ENCODE measurements around the gene SMYD3.
A peak's percentile ranks its signal among the peaks of the same experiment; 100 is the strongest.
"Not testable (repeated sequence)": the region's sequence is repeated elsewhere in the genome, so short reads cannot be mapped to it uniquely, and the experiment has no call there.

Gene SMYD3

DNA sequence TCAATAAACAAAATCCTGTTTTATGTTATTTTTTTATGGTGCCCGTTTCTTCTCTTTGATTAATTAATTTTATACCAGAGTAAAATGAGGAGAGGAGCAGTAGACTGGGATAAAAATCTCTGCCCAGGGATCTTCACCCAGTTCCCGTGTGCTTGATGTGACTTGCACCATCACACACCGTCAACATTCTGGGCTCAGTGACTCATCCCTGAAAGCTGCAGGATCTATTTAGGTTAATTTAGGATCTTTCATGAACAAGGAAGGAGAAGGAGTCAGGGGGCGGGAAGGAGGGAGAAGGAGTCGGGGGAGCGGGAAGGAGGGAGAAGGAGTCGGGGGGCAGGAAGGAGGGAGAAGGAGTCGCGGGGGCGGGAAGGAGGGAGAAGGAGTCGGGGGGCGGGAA, 182.4 kb downstream of the SMYD3 start:
- Histone ChIP-seq H3K27ac (ENCODE audit: low read length, poor library complexity, severe bottlenecking) (no peak overlapping the region), H3K23ac (ENCODE audit: low read length in 2 of 2) (no peak overlapping the region), H3K9me3 (ENCODE audit: control insufficient read depth, low read length) (peaks cover under 1% of the 10 kb centered on the region), H2BK120ac (ENCODE audit: low read depth, low read length) (no peak overlapping the region), H2AK5ac (ENCODE audit: low read length, severe bottlenecking) (no peak overlapping the region), H3K4ac (ENCODE audit: low read depth in 1 of 2, low read length in 2 of 2) (no peak overlapping the region), H3K4me1 (ENCODE audit: control insufficient read depth, insufficient read depth, low read depth, low read length) (peaks cover 1% of the 10 kb centered on the region), H4K91ac (ENCODE audit: low read length) (no peak overlapping the region), H3K14ac (ENCODE audit: low read length in 2 of 2) (no peak overlapping the region), H3K4me2 (ENCODE audit: low read length, poor library complexity, severe bottlenecking) (no peak overlapping the region), H2AFZ (ENCODE audit: low read depth, low read length) (no peak overlapping the region), H2BK5ac (ENCODE audit: low read depth, low read length, poor library complexity, severe bottlenecking) (no peak overlapping the region), H2BK15ac (ENCODE audit: low read depth, poor library complexity, severe bottlenecking) (no peak overlapping the region), H4K8ac (ENCODE audit: low read length) (no peak overlapping the region), H2BK12ac (ENCODE audit: low read length in 2 of 2) (no peak overlapping the region), H3K27me3 (ENCODE audit: control insufficient read depth in 1 of 2, insufficient read depth in 1 of 2, low read length in 2 of 2) (no peaks in the 10 kb centered on the region), H3K18ac (ENCODE audit: low read depth in 1 of 2, low read length in 2 of 2) (no peak overlapping the region), H3K4me3 (ENCODE audit: insufficient read depth in 1 of 2, low read depth in 1 of 2, low read length in 2 of 2) (peak overlapping the region in 1 of 2 experiments; percentile 39), H3K9ac (ENCODE audit: low read length) (no peak overlapping the region), H3K36me3 (ENCODE audit: control insufficient read depth in 1 of 2, insufficient read depth in 2 of 2, low read depth in 1 of 2, low read length in 2 of 2) (peaks cover 0 to 27% of the 10 kb centered on the region in 2 experiments), H3K79me1 (replicated peaks; ENCODE audit: low read length, poor library complexity, severe bottlenecking) (no peaks in the 10 kb centered on the region)
- peak; percentile 59 for DNase-seq
- WGBS: 75% methylated on average over 5 of the region's 12 CpGs

DNA sequence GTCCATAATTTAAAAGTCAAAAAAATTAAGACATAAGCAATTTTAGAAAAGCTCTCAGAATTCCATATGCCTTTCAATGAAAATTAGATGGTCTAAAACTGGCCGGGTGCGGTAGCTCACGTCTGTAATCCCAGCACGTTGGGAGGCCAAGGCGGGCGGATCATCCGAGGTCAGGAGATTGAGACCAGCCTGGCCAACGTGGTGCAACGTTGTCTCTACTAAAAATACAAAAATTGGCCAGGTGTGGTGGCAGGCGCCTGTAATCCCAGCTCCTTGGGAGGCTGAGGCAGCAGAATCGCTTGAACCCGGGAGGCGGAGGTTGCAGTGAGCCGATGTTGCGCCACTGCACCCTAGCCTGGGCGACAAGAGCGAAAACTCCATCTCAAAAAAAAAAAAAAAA, 183.0 kb downstream of the SMYD3 start:
- not testable (repeated sequence) for H4K91ac ChIP-seq (ENCODE audit: low read length); H3K4me1 ChIP-seq (ENCODE audit: control insufficient read depth, insufficient read depth, low read depth, low read length); H3K18ac ChIP-seq (ENCODE audit: low read depth in 1 of 2, low read length in 2 of 2); H3K4me3 ChIP-seq (ENCODE audit: insufficient read depth in 1 of 2, low read depth in 1 of 2, low read length in 2 of 2); H3K23ac ChIP-seq (ENCODE audit: low read length in 2 of 2); H2AFZ ChIP-seq (ENCODE audit: low read depth, low read length); H3K79me1 ChIP-seq (replicated peaks; ENCODE audit: low read length, poor library complexity, severe bottlenecking); H3K14ac ChIP-seq (ENCODE audit: low read length in 2 of 2); H2BK15ac ChIP-seq (ENCODE audit: low read depth, poor library complexity, severe bottlenecking); H2BK5ac ChIP-seq (ENCODE audit: low read depth, low read length, poor library complexity, severe bottlenecking); H2BK12ac ChIP-seq (ENCODE audit: low read length in 2 of 2); H3K9me3 ChIP-seq (ENCODE audit: control insufficient read depth, low read length); DNase-seq; H3K4me2 ChIP-seq (ENCODE audit: low read length, poor library complexity, severe bottlenecking); H3K9ac ChIP-seq (ENCODE audit: low read length); H3K4ac ChIP-seq (ENCODE audit: low read depth in 1 of 2, low read length in 2 of 2); H2BK120ac ChIP-seq (ENCODE audit: low read depth, low read length); H3K27me3 ChIP-seq (ENCODE audit: control insufficient read depth in 1 of 2, insufficient read depth in 1 of 2, low read length in 2 of 2); H4K8ac ChIP-seq (ENCODE audit: low read length); H3K27ac ChIP-seq (ENCODE audit: low read length, poor library complexity, severe bottlenecking); H2AK5ac ChIP-seq (ENCODE audit: low read length, severe bottlenecking)
- WGBS: 92% methylated on average over 10 of the region's 17 CpGs
- H3K36me3 ChIP-seq (ENCODE audit: control insufficient read depth in 1 of 2, insufficient read depth in 2 of 2, low read depth in 1 of 2, low read length in 2 of 2): peaks cover 0 to 25% of the 10 kb centered on the region in 2 experiments

DNA sequence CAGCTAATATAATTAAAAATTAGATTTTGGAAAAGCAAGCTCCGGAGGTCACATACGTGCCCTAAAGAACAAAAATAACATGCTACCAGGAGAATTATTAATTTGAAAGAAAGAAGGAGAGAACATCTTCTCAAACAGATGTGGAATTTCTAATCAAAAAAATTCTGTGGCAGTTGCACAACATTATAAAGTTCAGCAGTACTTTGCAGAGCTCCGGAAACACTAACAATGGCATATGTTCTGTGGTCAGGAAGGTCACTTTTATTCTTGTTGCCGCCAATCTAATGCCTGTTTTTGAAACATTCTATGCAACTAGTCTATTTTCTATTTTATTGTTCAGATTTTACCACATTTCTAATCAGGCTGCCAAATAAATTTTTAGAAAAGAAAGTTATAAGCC, 186.8 kb downstream of the SMYD3 start:
- no peak overlapping the region for H2BK5ac ChIP-seq (ENCODE audit: low read depth, low read length, poor library complexity, severe bottlenecking)
- H3K14ac ChIP-seq (ENCODE audit: low read length in 2 of 2): no peak overlapping the region
- H2BK12ac ChIP-seq (ENCODE audit: low read length in 2 of 2): no peak overlapping the region
- no peaks in the 10 kb centered on the region for H3K9me3 ChIP-seq (ENCODE audit: control insufficient read depth, low read length)
- no peak overlapping the region for H2BK15ac ChIP-seq (ENCODE audit: low read depth, poor library complexity, severe bottlenecking)
- no peak overlapping the region for H2BK120ac ChIP-seq (ENCODE audit: low read depth, low read length)
- H3K79me1 ChIP-seq (replicated peaks; ENCODE audit: low read length, poor library complexity, severe bottlenecking): no peaks in the 10 kb centered on the region
- peaks cover 0 to 4% of the 10 kb centered on the region in 2 experiments for H3K36me3 ChIP-seq (ENCODE audit: control insufficient read depth in 1 of 2, insufficient read depth in 2 of 2, low read depth in 1 of 2, low read length in 2 of 2)
- H3K9ac ChIP-seq (ENCODE audit: low read length): no peak overlapping the region
- no peak overlapping the region for H2AFZ ChIP-seq (ENCODE audit: low read depth, low read length)
- H3K27ac ChIP-seq (ENCODE audit: low read length, poor library complexity, severe bottlenecking): no peak overlapping the region
- H2AK5ac ChIP-seq (ENCODE audit: low read length, severe bottlenecking): no peak overlapping the region
- H3K23ac ChIP-seq (ENCODE audit: low read length in 2 of 2): no peak overlapping the region
- H3K4ac ChIP-seq (ENCODE audit: low read depth in 1 of 2, low read length in 2 of 2): no peak overlapping the region
- peaks cover 5% of the 10 kb centered on the region for H3K4me1 ChIP-seq (ENCODE audit: control insufficient read depth, insufficient read depth, low read depth, low read length)
- no peaks in the 10 kb centered on the region for H3K27me3 ChIP-seq (ENCODE audit: control insufficient read depth in 1 of 2, insufficient read depth in 1 of 2, low read length in 2 of 2)
- H3K4me2 ChIP-seq (ENCODE audit: low read length, poor library complexity, severe bottlenecking): no peak overlapping the region
- no peak overlapping the region for H3K18ac ChIP-seq (ENCODE audit: low read depth in 1 of 2, low read length in 2 of 2)
- WGBS: 29% methylated on average over 1 of the region's 4 CpGs
- no peak overlapping the region for H4K91ac ChIP-seq (ENCODE audit: low read length)
- H3K4me3 ChIP-seq (ENCODE audit: insufficient read depth in 1 of 2, low read depth in 1 of 2, low read length in 2 of 2): no peak overlapping the region
- no peak overlapping the region for H4K8ac ChIP-seq (ENCODE audit: low read length)
- DNase-seq: peak; percentile 18

DNA sequence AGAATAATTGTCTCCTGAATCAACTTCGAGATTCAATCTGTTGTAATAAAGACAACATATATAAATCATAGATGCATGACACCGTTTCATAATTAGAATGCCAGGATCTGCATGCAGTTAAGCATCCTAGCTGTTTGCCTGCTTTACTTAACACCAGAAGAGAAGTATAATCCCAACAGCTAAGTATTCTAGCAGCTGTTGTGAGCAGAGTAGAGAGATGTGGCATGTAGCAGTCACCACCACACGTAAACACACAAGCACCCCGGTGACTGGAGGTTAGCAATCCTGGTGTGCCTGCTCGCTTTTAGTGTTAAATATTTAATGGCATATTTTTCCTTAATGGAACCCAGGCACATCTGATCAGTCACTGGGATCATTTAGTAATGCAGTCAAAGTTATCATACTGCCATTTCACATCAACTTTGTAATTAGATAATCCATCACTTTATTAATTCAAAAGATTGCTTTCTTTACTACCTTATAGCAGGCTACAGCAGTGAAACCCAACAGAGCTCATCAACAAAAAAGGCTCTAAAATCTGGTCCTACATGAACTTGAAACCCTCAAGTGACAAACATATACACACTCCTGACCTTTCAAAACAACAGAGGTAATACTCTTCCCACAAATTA, 187.9 kb downstream of the SMYD3 start:
- WGBS: 100% methylated on average over 1 of the region's 5 CpGs
- no peak overlapping the region for H4K8ac ChIP-seq (ENCODE audit: low read length)
- peak; percentile 48 for DNase-seq
- H2BK5ac ChIP-seq (ENCODE audit: low read depth, low read length, poor library complexity, severe bottlenecking): no peak overlapping the region
- H3K4me2 ChIP-seq (ENCODE audit: low read length, poor library complexity, severe bottlenecking): no peak overlapping the region
- no peak overlapping the region for H3K23ac ChIP-seq (ENCODE audit: low read length in 2 of 2)
- no peak overlapping the region for H2BK12ac ChIP-seq (ENCODE audit: low read length in 2 of 2)
- no peak overlapping the region for H3K4ac ChIP-seq (ENCODE audit: low read depth in 1 of 2, low read length in 2 of 2)
- no peak overlapping the region for H4K91ac ChIP-seq (ENCODE audit: low read length)
- H3K79me1 ChIP-seq (replicated peaks; ENCODE audit: low read length, poor library complexity, severe bottlenecking): no peaks in the 10 kb centered on the region
- no peak overlapping the region for H3K27ac ChIP-seq (ENCODE audit: low read length, poor library complexity, severe bottlenecking)
- no peak overlapping the region for H3K18ac ChIP-seq (ENCODE audit: low read depth in 1 of 2, low read length in 2 of 2)
- H2BK120ac ChIP-seq (ENCODE audit: low read depth, low read length): no peak overlapping the region
- H3K9me3 ChIP-seq (ENCODE audit: control insufficient read depth, low read length): no peaks in the 10 kb centered on the region
- peaks cover 0 to 4% of the 10 kb centered on the region in 2 experiments for H3K36me3 ChIP-seq (ENCODE audit: control insufficient read depth in 1 of 2, insufficient read depth in 2 of 2, low read depth in 1 of 2, low read length in 2 of 2)
- no peak overlapping the region for H2AFZ ChIP-seq (ENCODE audit: low read depth, low read length)
- H2BK15ac ChIP-seq (ENCODE audit: low read depth, poor library complexity, severe bottlenecking): no peak overlapping the region
- no peaks in the 10 kb centered on the region for H3K27me3 ChIP-seq (ENCODE audit: control insufficient read depth in 1 of 2, insufficient read depth in 1 of 2, low read length in 2 of 2)
- H3K14ac ChIP-seq (ENCODE audit: low read length in 2 of 2): no peak overlapping the region
- no peak overlapping the region for H2AK5ac ChIP-seq (ENCODE audit: low read length, severe bottlenecking)
- H3K4me3 ChIP-seq (ENCODE audit: insufficient read depth in 1 of 2, low read depth in 1 of 2, low read length in 2 of 2): no peak overlapping the region
- peaks cover 3% of the 10 kb centered on the region for H3K4me1 ChIP-seq (ENCODE audit: control insufficient read depth, insufficient read depth, low read depth, low read length)
- no peak overlapping the region for H3K9ac ChIP-seq (ENCODE audit: low read length)
